Activated T-cell treated with anti-CD3 and anti-CD28 coated beads, Interleukin-2, amount 50 U/mL, for 24 hours (primary cell): ENCODE measurements around the gene S100B.
"Not testable (repeated sequence)": the region's sequence is repeated elsewhere in the genome, so short reads cannot be mapped to it uniquely, and the experiment has no call there.

Experiments used
- DNase-seq: peaks from one replicate; pipeline ENCODE4 v3.0.0-alpha.2; 2020
- H3K27ac Mint-ChIP-seq: 2 replicates; pipeline ENCODE4 v1.8.0; 2020; ENCODE audit warnings: mild to moderate bottlenecking, mixed read lengths
- H3K27me3 Mint-ChIP-seq: 2 replicates; pipeline ENCODE4 v1.8.0; 2020; ENCODE audit warnings: mixed read lengths
- H3K36me3 Mint-ChIP-seq: 2 replicates; pipeline ENCODE4 v1.8.0; 2020; ENCODE audit warnings: low read depth, mixed read lengths
- H3K4me1 Mint-ChIP-seq: 2 replicates; pipeline ENCODE4 v1.8.0; 2020; ENCODE audit warnings: low read depth, mixed read lengths
- H3K4me3 Mint-ChIP-seq: 2 replicates; pipeline ENCODE4 v1.8.0; 2020; ENCODE audit warnings: mild to moderate bottlenecking, moderate library complexity, mixed read lengths
- H3K9me3 Mint-ChIP-seq: 2 replicates; pipeline ENCODE4 v1.8.0; 2020; ENCODE audit warnings: mixed read lengths

Gene S100B

GRCh38 chr21:46636181-46636512, 31.3 kb upstream of the S100B start:
- H3K27me3 Mint-ChIP-seq: no peaks in the 10 kb centered on the region
- peak overlapping the region; percentile 97 for H3K27ac Mint-ChIP-seq
- H3K4me1 Mint-ChIP-seq: peaks cover 73% of the 10 kb centered on the region
- H3K36me3 Mint-ChIP-seq: peaks cover 36% of the 10 kb centered on the region
- no peak for DNase-seq
- peak overlapping the region; percentile 89 for H3K4me3 Mint-ChIP-seq
- H3K9me3 Mint-ChIP-seq: peaks cover 3% of the 10 kb centered on the region

GRCh38 chr21:46635324-46636180, 30.7 kb upstream of the S100B start, which contains the start of gene PRMT2:
TSS of gene PRMT2 (plus strand) at chr21:46635674. CDS start at chr21:46636952, 1,278 bp downstream.
- peak; percentile 99 for DNase-seq
- peak within 1 kb of the TSS; percentile 89 for H3K4me3 Mint-ChIP-seq
- peaks cover 30% of the 10 kb centered on the region for H3K36me3 Mint-ChIP-seq
- H3K27ac Mint-ChIP-seq: peak within 1 kb of the TSS; percentile 97
- peaks cover 69% of the 10 kb centered on the region for H3K4me1 Mint-ChIP-seq
- H3K9me3 Mint-ChIP-seq: peaks cover 3% of the 10 kb centered on the region
- no peaks in the 10 kb centered on the region for H3K27me3 Mint-ChIP-seq

- DNase-seq: no peak
Measured at GRCh38 chr21:46634966-46635323, 30.1 kb upstream of the S100B start.

GRCh38 chr21:46634427-46634826, 29.5 kb upstream of the S100B start:
- peak overlapping the region; percentile 97 for H3K27ac Mint-ChIP-seq
- H3K27me3 Mint-ChIP-seq: no peaks in the 10 kb centered on the region
- H3K9me3 Mint-ChIP-seq: peaks cover 3% of the 10 kb centered on the region
- H3K4me3 Mint-ChIP-seq: peak overlapping the region; percentile 89
- DNase-seq: peak; percentile 39
- peaks cover 19% of the 10 kb centered on the region for H3K36me3 Mint-ChIP-seq
- peaks cover 62% of the 10 kb centered on the region for H3K4me1 Mint-ChIP-seq

More at GRCh38 chr21:46634966-46635323, 30.1 kb upstream of the S100B start:
- Mint-ChIP-seq H3K27ac (peak overlapping the region; percentile 97), H3K27me3 (no peaks in the 10 kb centered on the region), H3K9me3 (peaks cover 3% of the 10 kb centered on the region), H3K4me1 (peaks cover 67% of the 10 kb centered on the region), H3K4me3 (peak overlapping the region; percentile 89), H3K36me3 (peaks cover 24% of the 10 kb centered on the region)

GRCh38 chr21:46633566-46633965, 28.7 kb upstream of the S100B start:
- peaks cover 56% of the 10 kb centered on the region for H3K4me1 Mint-ChIP-seq

GRCh38 chr21:46630915-46631314, 26.0 kb upstream of the S100B start:
- not testable (repeated sequence) for H3K9me3 Mint-ChIP-seq, H3K36me3 Mint-ChIP-seq, H3K27me3 Mint-ChIP-seq, H3K27ac Mint-ChIP-seq, H3K4me3 Mint-ChIP-seq, DNase-seq
- peaks cover 55% of the 10 kb centered on the region for H3K4me1 Mint-ChIP-seq

More at GRCh38 chr21:46633566-46633965, 28.7 kb upstream of the S100B start:
- peaks cover 18% of the 10 kb centered on the region for H3K36me3 Mint-ChIP-seq
- H3K9me3 Mint-ChIP-seq: peaks cover 3% of the 10 kb centered on the region
- no peak for DNase-seq
- no peaks in the 10 kb centered on the region for H3K27me3 Mint-ChIP-seq
- H3K4me3 Mint-ChIP-seq: peak overlapping the region; percentile 89
- peak overlapping the region; percentile 97 for H3K27ac Mint-ChIP-seq

- Mint-ChIP-seq H3K27ac (no peak overlapping the region), H3K27me3 (no peaks in the 10 kb centered on the region), H3K4me1 (peaks cover 51% of the 10 kb centered on the region), H3K36me3 (peaks cover 6% of the 10 kb centered on the region), H3K9me3 (peaks cover 9% of the 10 kb centered on the region), H3K4me3 (no peak overlapping the region)
- DNase-seq: no peak
Measured at GRCh38 chr21:46628868-46629267, 24.0 kb upstream of the S100B start.

GRCh38 chr21:46627726-46628125, 22.8 kb upstream of the S100B start:
- no peak overlapping the region for H3K27ac Mint-ChIP-seq
- H3K4me3 Mint-ChIP-seq: no peak overlapping the region
- H3K9me3 Mint-ChIP-seq: peaks cover 9% of the 10 kb centered on the region
- H3K36me3 Mint-ChIP-seq: peaks cover 6% of the 10 kb centered on the region
- H3K4me1 Mint-ChIP-seq: peaks cover 45% of the 10 kb centered on the region
- no peak for DNase-seq
- no peaks in the 10 kb centered on the region for H3K27me3 Mint-ChIP-seq

GRCh38 chr21:46626975-46627501, 22.2 kb upstream of the S100B start:
- Mint-ChIP-seq H3K4me3 (no peak overlapping the region), H3K4me1 (peaks cover 47% of the 10 kb centered on the region), H3K9me3 (peaks cover 9% of the 10 kb centered on the region), H3K27me3 (no peaks in the 10 kb centered on the region), H3K27ac (peak overlapping the region; percentile 24), H3K36me3 (peaks cover 6% of the 10 kb centered on the region)
- no peak for DNase-seq

- no peaks in the 10 kb centered on the region for H3K27me3 Mint-ChIP-seq
- H3K36me3 Mint-ChIP-seq: peaks cover 6% of the 10 kb centered on the region
- peaks cover 9% of the 10 kb centered on the region for H3K9me3 Mint-ChIP-seq
- H3K4me3 Mint-ChIP-seq: no peak overlapping the region
- peak overlapping the region; percentile 47 for H3K27ac Mint-ChIP-seq
- DNase-seq: no peak
- peaks cover 52% of the 10 kb centered on the region for H3K4me1 Mint-ChIP-seq
Measured at GRCh38 chr21:46626536-46626935, 21.7 kb upstream of the S100B start.

- H3K9me3 Mint-ChIP-seq: peaks cover 9% of the 10 kb centered on the region
- no peak overlapping the region for H3K27ac Mint-ChIP-seq
- H3K27me3 Mint-ChIP-seq: no peaks in the 10 kb centered on the region
- no peak overlapping the region for H3K4me3 Mint-ChIP-seq
- peaks cover 6% of the 10 kb centered on the region for H3K36me3 Mint-ChIP-seq
- H3K4me1 Mint-ChIP-seq: peaks cover 60% of the 10 kb centered on the region
- DNase-seq: no peak
Measured at GRCh38 chr21:46625759-46626158, 20.9 kb upstream of the S100B start.

- Mint-ChIP-seq H3K4me1 (peaks cover 61% of the 10 kb centered on the region), H3K9me3 (peaks cover 9% of the 10 kb centered on the region), H3K4me3 (no peak overlapping the region), H3K27me3 (no peaks in the 10 kb centered on the region), H3K36me3 (peaks cover 6% of the 10 kb centered on the region), H3K27ac (no peak overlapping the region)
- no peak for DNase-seq
Measured at GRCh38 chr21:46624050-46624449, 19.2 kb upstream of the S100B start.

- H3K4me1 Mint-ChIP-seq: peaks cover 54% of the 10 kb centered on the region
- peak overlapping the region; percentile 2 for H3K4me3 Mint-ChIP-seq
- H3K27ac Mint-ChIP-seq: peak overlapping the region; percentile 82
- H3K36me3 Mint-ChIP-seq: peaks cover 6% of the 10 kb centered on the region
- peak; percentile 55 for DNase-seq
- no peaks in the 10 kb centered on the region for H3K27me3 Mint-ChIP-seq
- peaks cover 9% of the 10 kb centered on the region for H3K9me3 Mint-ChIP-seq
Measured at GRCh38 chr21:46622226-46622625, 17.3 kb upstream of the S100B start.

- H3K9me3 Mint-ChIP-seq: peaks cover 9% of the 10 kb centered on the region
- DNase-seq: no peak
- peak overlapping the region; percentile 82 for H3K27ac Mint-ChIP-seq
- peaks cover 6% of the 10 kb centered on the region for H3K36me3 Mint-ChIP-seq
- H3K4me3 Mint-ChIP-seq: no peak overlapping the region
- no peaks in the 10 kb centered on the region for H3K27me3 Mint-ChIP-seq
- H3K4me1 Mint-ChIP-seq: peaks cover 52% of the 10 kb centered on the region
Measured at GRCh38 chr21:46621457-46622182, 16.7 kb upstream of the S100B start.

- Mint-ChIP-seq H3K27ac (no peak overlapping the region), H3K4me3 (no peak overlapping the region), H3K36me3 (peaks cover 6% of the 10 kb centered on the region), H3K9me3 (peaks cover 8% of the 10 kb centered on the region), H3K27me3 (no peaks in the 10 kb centered on the region), H3K4me1 (peaks cover 50% of the 10 kb centered on the region)
- no peak for DNase-seq
Measured at GRCh38 chr21:46620846-46621245, 16.0 kb upstream of the S100B start.
